Effector memory CD8-positive, alpha-beta T cell (primary cell): Measurements from ENCODE around the gene SGF29.

Source experiments
- ATAC-seq: fragments of 150-1000 bp; cut with Tn5 transposase; replicated peaks from 2 replicates; pipeline ENCODE4 v1.10.0; 2021; ENCODE audit warnings: mild to moderate bottlenecking, moderate library complexity
- DNase-seq, 3 experiments: peaks; one replicate each; pipeline ENCODE4 v3.0.0; 2021
- H3K27ac Mint-ChIP-seq, 2 donors: one replicate each; pipeline ENCODE4 v1.8.0; 2022; ENCODE audit warnings: mild to moderate bottlenecking in 2 of 2, mixed read lengths in 2 of 2, moderate library complexity in 2 of 2
- H3K27me3 Mint-ChIP-seq, 2 donors: one replicate each; pipeline ENCODE4 v1.8.0; 2022; ENCODE audit warnings: mixed read lengths in 2 of 2
- H3K36me3 Mint-ChIP-seq: one replicate; pipeline ENCODE4 v1.8.0; 2022; ENCODE audit warnings: mild to moderate bottlenecking, moderate library complexity, mixed read lengths; ENCODE audit not compliant: insufficient read depth
- H3K4me1 Mint-ChIP-seq, 2 donors: one replicate each; pipeline ENCODE4 v1.8.0; 2022; ENCODE audit warnings: low read depth in 2 of 2, mixed read lengths in 2 of 2
- H3K4me3 Mint-ChIP-seq, 2 donors: one replicate each; pipeline ENCODE4 v1.8.0; 2022; ENCODE audit warnings: mild to moderate bottlenecking in 2 of 2, mixed read lengths in 2 of 2, moderate library complexity in 2 of 2
- H3K9me3 Mint-ChIP-seq, 2 donors: one replicate each; pipeline ENCODE4 v1.8.0; 2022; ENCODE audit warnings: mixed read lengths in 2 of 2
- total RNA-seq, 9 experiments: gene quantifications; one replicate each; lab custom pipeline; 2026; lab: John Stamatoyannopoulos, UW

Gene SGF29
- 19.5 to 34.8 (median 26.9) reads per million in 9 experiments for total RNA-seq

GRCh38 chr16:28553776-28554633 lies at the start of gene SGF29:
Gene SGF29 (plus strand): TSS chr16:28553920. CDS start chr16:28581070, 27,150 bp downstream.
- peaks cover 7 to 14% of the 10 kb centered on the region in 2 donors for H3K4me1 Mint-ChIP-seq
- H3K4me3 Mint-ChIP-seq: peak within 1 kb of the TSS; percentile 75 to 91
- DNase-seq: peak; percentile 92 to 94 (median 93)
- ATAC-seq: peak; percentile 84
- peak within 1 kb of the TSS; percentile 93 to 96 for H3K27ac Mint-ChIP-seq
- H3K9me3 Mint-ChIP-seq: no peaks in the 10 kb centered on the region
- H3K36me3 Mint-ChIP-seq: peaks cover 40% of the 10 kb centered on the region
- peaks cover 0 to 5% of the 10 kb centered on the region in 2 donors for H3K27me3 Mint-ChIP-seq

- Mint-ChIP-seq H3K9me3 (no peaks in the 10 kb centered on the region), H3K36me3 (no peaks in the 10 kb centered on the region), H3K4me3 (no peak overlapping the region), H3K27ac (no peak overlapping the region), H3K27me3 (no peaks in the 10 kb centered on the region), H3K4me1 (peaks cover 14 to 25% of the 10 kb centered on the region in 2 donors)
- no peak for DNase-seq
- ATAC-seq: no peak
Measured at GRCh38 chr16:28504707-28505404, 48.9 kb upstream of the SGF29 start.

GRCh38 chr16:28505489-28506137 lies 48.1 kb upstream of the SGF29 start:
- H3K36me3 Mint-ChIP-seq: no peaks in the 10 kb centered on the region
- H3K27me3 Mint-ChIP-seq: no peaks in the 10 kb centered on the region
- H3K9me3 Mint-ChIP-seq: no peaks in the 10 kb centered on the region
- H3K4me3 Mint-ChIP-seq: no peak overlapping the region
- no peak for DNase-seq
- peak overlapping the region in 1 of 2 donors; percentile 7 for H3K27ac Mint-ChIP-seq
- H3K4me1 Mint-ChIP-seq: peaks cover 10 to 18% of the 10 kb centered on the region in 2 donors
- no peak for ATAC-seq

- Mint-ChIP-seq H3K9me3 (no peaks in the 10 kb centered on the region), H3K4me3 (no peak overlapping the region), H3K27me3 (no peaks in the 10 kb centered on the region), H3K36me3 (no peaks in the 10 kb centered on the region), H3K4me1 (peaks cover 14 to 16% of the 10 kb centered on the region in 2 donors), H3K27ac (no peak overlapping the region)
- ATAC-seq: no peak
- DNase-seq: no peak
Measured at GRCh38 chr16:28511031-28511430, 42.7 kb upstream of the SGF29 start.

DNA sequence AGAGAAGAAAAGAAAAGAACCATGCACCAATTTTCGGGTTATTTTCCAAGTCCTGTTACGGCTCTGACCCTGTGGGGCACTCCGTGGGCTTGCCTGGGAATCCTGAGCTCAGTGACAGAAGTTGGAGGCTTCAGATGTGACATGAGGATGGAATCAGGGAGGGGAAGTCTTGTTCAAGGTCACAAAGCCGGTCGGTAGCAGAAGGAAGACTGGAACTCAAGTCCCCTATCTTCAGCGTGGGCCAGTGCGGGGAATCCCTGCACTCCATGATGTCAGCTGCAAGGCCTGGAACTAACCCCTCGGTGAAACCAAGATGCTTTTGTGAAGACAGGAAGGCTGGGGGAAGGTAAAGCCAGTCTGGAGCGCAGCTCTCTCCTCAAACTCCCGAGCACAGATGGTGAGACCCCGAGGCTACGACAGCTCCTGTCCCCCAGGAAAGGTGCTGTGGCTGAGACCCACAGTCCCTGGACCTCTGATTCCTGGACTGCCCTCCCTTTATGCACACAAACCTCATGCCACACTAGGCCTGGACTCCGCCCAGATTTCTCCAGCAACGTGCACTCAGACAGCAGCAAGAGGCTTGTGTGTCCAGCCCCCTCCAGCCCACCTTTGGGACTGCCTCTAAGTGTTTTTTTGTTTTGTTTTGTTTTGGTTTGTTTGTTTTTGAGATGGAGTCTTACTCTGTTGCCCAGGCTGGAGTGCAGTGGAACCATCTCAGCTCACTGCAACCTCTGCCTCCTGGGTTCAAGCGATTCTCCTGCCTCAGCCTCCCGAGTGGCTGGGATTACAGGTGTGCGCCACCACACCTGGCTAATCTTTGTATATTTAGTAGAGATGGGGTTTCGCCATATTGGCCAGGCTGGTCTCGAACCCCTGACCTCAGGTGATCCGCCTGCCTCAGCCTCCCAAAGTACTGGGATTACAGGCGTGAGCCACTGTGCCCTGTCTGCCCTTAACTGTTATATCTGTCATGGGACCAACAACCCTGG lies 41.6 kb upstream of the SGF29 start:
- ATAC-seq: no peak
- H3K36me3 Mint-ChIP-seq: no peaks in the 10 kb centered on the region
- H3K4me3 Mint-ChIP-seq: no peak overlapping the region
- H3K9me3 Mint-ChIP-seq: no peaks in the 10 kb centered on the region
- peaks cover 9 to 14% of the 10 kb centered on the region in 2 donors for H3K4me1 Mint-ChIP-seq
- no peaks in the 10 kb centered on the region for H3K27me3 Mint-ChIP-seq
- no peak overlapping the region for H3K27ac Mint-ChIP-seq
- DNase-seq: no peak

GRCh38 chr16:28513484-28514181 lies 40.1 kb upstream of the SGF29 start:
- Mint-ChIP-seq H3K4me1 (peaks cover 0 to 4% of the 10 kb centered on the region in 2 donors), H3K9me3 (no peaks in the 10 kb centered on the region), H3K4me3 (no peak overlapping the region), H3K36me3 (no peaks in the 10 kb centered on the region), H3K27me3 (no peaks in the 10 kb centered on the region), H3K27ac (no peak overlapping the region)
- DNase-seq (no peak), ATAC-seq (no peak)

DNA sequence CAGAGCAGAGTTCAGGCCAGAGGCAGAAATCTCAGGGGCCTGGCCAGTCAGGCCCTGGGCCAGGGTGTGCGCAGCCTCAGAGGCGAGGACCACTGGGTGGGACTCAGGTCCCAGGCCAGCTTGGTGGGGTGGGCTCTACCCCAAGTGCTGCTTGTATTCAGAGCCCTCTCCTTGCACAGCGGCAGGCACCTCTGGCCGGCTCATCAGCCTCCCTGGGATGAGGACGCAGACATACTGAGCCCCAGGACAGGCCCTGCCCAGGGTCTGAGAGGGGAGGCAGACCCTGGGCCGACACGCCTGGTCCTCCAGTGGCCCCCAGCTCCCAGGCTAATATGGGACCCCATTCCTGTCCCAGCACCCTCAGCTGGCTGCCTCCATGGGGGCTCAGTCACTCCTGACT lies 39.5 kb upstream of the SGF29 start:
- Mint-ChIP-seq H3K36me3 (no peaks in the 10 kb centered on the region), H3K27ac (peak overlapping the region in 1 of 2 donors; percentile 59), H3K4me1 (peaks cover 0 to 4% of the 10 kb centered on the region in 2 donors), H3K27me3 (no peaks in the 10 kb centered on the region), H3K4me3 (no peak overlapping the region), H3K9me3 (no peaks in the 10 kb centered on the region)
- DNase-seq: no peak
- no peak for ATAC-seq

GRCh38 chr16:28520672-28521071 lies 33.0 kb upstream of the SGF29 start:
- Mint-ChIP-seq H3K27ac (no peak overlapping the region), H3K27me3 (no peaks in the 10 kb centered on the region), H3K36me3 (no peaks in the 10 kb centered on the region), H3K9me3 (no peaks in the 10 kb centered on the region), H3K4me1 (peaks cover 0 to 4% of the 10 kb centered on the region in 2 donors), H3K4me3 (no peak overlapping the region)
- DNase-seq (no peak), ATAC-seq (no peak)

DNA sequence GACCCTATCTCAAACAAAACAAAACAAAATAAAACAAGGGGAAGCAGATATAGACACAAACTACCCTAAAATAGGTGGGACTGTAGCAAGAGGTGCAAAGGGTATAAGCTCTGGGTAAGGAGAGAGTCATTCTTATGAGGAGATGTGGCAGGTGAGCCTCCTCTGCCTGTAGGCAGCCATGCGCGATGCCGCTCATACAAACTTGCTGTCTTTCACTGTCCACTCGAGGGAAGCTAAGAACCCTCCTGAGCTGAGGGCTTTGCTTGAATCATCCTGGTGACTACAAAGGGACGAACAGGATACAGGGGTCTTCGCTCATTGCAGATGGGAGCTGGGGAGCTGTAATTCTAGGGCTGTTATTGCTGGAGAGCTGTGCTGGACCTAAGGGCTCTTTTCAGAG lies 32.3 kb upstream of the SGF29 start:
- no peak for DNase-seq
- H3K9me3 Mint-ChIP-seq: no peaks in the 10 kb centered on the region
- no peak overlapping the region for H3K4me3 Mint-ChIP-seq

GRCh38 chr16:28522792-28523191 lies 30.9 kb upstream of the SGF29 start:
- no peak for DNase-seq
- H3K27ac Mint-ChIP-seq: no peak overlapping the region
- H3K4me3 Mint-ChIP-seq: no peak overlapping the region
- peaks cover 0 to 4% of the 10 kb centered on the region in 2 donors for H3K4me1 Mint-ChIP-seq
- H3K36me3 Mint-ChIP-seq: no peaks in the 10 kb centered on the region
- H3K27me3 Mint-ChIP-seq: no peaks in the 10 kb centered on the region
- no peaks in the 10 kb centered on the region for H3K9me3 Mint-ChIP-seq
- no peak for ATAC-seq

More for the DNA sequence above, 32.3 kb upstream of the SGF29 start:
- H3K27ac Mint-ChIP-seq: no peak overlapping the region
- no peaks in the 10 kb centered on the region for H3K27me3 Mint-ChIP-seq
- peaks cover 0 to 4% of the 10 kb centered on the region in 2 donors for H3K4me1 Mint-ChIP-seq
- no peaks in the 10 kb centered on the region for H3K36me3 Mint-ChIP-seq
- ATAC-seq: no peak

- H3K9me3 Mint-ChIP-seq: no peaks in the 10 kb centered on the region
- no peak for DNase-seq
- peaks cover 0 to 4% of the 10 kb centered on the region in 2 donors for H3K4me1 Mint-ChIP-seq
- no peaks in the 10 kb centered on the region for H3K36me3 Mint-ChIP-seq
- H3K4me3 Mint-ChIP-seq: no peak overlapping the region
- peak overlapping the region in 1 of 2 donors; percentile 63 for H3K27ac Mint-ChIP-seq
- no peaks in the 10 kb centered on the region for H3K27me3 Mint-ChIP-seq
- ATAC-seq: no peak
Measured at GRCh38 chr16:28524681-28525171, 29.0 kb upstream of the SGF29 start.
